Measurements from ENCODE around the gene CLMN.

GRCh38 chr14:95137164-95137803 lies 182.4 kb downstream of the CLMN start:
- no peak for TF ChIP-seq CTCF (conservative IDR thresholded peaks at IDR 0.05; ENCODE audit: low read depth, low read length)
- TF ChIP-seq SMC3 (IDR thresholded peaks at IDR 0.05; ENCODE audit: low read depth, low read length): no peak
- TF ChIP-seq RAD21 (IDR thresholded peaks at IDR 0.05; ENCODE audit: low read length): no peak
- TF ChIP-seq POLR2A (IDR thresholded peaks at IDR 0.05; ENCODE audit: low read depth, low read length): no peak
- no peak for TF ChIP-seq USF2 (IDR thresholded peaks at IDR 0.05; ENCODE audit: low read depth, low read length)
- TF ChIP-seq BHLHE40 (IDR thresholded peaks at IDR 0.05; ENCODE audit: low read depth, low read length): no peak
- TF ChIP-seq MAFK (IDR thresholded peaks at IDR 0.05; ENCODE audit: low read depth, low read length): no peak
- no peak for TF ChIP-seq MXI1 (IDR thresholded peaks at IDR 0.05; ENCODE audit: borderline replicate concordance, low read depth, low read length)
- TF ChIP-seq RCOR1 (IDR thresholded peaks at IDR 0.05; ENCODE audit: insufficient replicate concordance, low read length): no peak
- no peak for TF ChIP-seq CEBPB (IDR thresholded peaks at IDR 0.05; ENCODE audit: low read depth, low read length)
- TF ChIP-seq CHD1 (IDR thresholded peaks at IDR 0.05; ENCODE audit: low read depth, low read length): no peak
- TF ChIP-seq MAZ (IDR thresholded peaks at IDR 0.05; ENCODE audit: borderline replicate concordance, low read depth, low read length): no peak
- TF ChIP-seq RFX5 (IDR thresholded peaks at IDR 0.05; ENCODE audit: low read depth, low read length): no peak

All from IMR-90 (cell line).